Measurements from ENCODE around the gene EIF4E3.

The EIF4E3 gene

GRCh38 chr3:71702131-71703024, 22.8 kb downstream of the EIF4E3 start:
- DNase-seq (ENCODE audit: insufficient read length) (no peak), FAIRE-seq (no peak)
- TF ChIP-seq TAF1 (IDR thresholded peaks at IDR 0.05; ENCODE audit: borderline replicate concordance, low read depth, low read length) (no peak), POLR2A (IDR thresholded peaks at IDR 0.05; ENCODE audit: low read depth, low read length) (no peak), POLR2AphosphoS5 (IDR thresholded peaks at IDR 0.05; ENCODE audit: low read depth, low read length) (no peak)

- TF ChIP-seq POLR2AphosphoS5 (IDR thresholded peaks at IDR 0.05; ENCODE audit: low read depth, low read length) (no peak), TAF1 (IDR thresholded peaks at IDR 0.05; ENCODE audit: borderline replicate concordance, low read depth, low read length) (no peak), POLR2A (IDR thresholded peaks at IDR 0.05; ENCODE audit: low read depth, low read length) (no peak)
- FAIRE-seq, result no peak
Measured at GRCh38 chr3:71701251-71701762, 23.9 kb downstream of the EIF4E3 start.

GRCh38 chr3:71695000-71695482, 30.2 kb downstream of the EIF4E3 start:
- no peak for DNase-seq (ENCODE audit: insufficient read length)
- FAIRE-seq, result no peak

More at GRCh38 chr3:71701251-71701762, 23.9 kb downstream of the EIF4E3 start:
- DNase-seq (ENCODE audit: insufficient read length), result no peak

GRCh38 chr3:71694358-71694999, 30.7 kb downstream of the EIF4E3 start:
- TF ChIP-seq TAF1 (IDR thresholded peaks at IDR 0.05; ENCODE audit: borderline replicate concordance, low read depth, low read length) (no peak), POLR2A (IDR thresholded peaks at IDR 0.05; ENCODE audit: low read depth, low read length) (no peak), POLR2AphosphoS5 (IDR thresholded peaks at IDR 0.05; ENCODE audit: low read depth, low read length) (no peak)
- FAIRE-seq (no peak), DNase-seq (ENCODE audit: insufficient read length) (no peak)

More at GRCh38 chr3:71695000-71695482, 30.2 kb downstream of the EIF4E3 start:
- TF ChIP-seq TAF1 (IDR thresholded peaks at IDR 0.05; ENCODE audit: borderline replicate concordance, low read depth, low read length) (no peak), POLR2AphosphoS5 (IDR thresholded peaks at IDR 0.05; ENCODE audit: low read depth, low read length) (no peak), POLR2A (IDR thresholded peaks at IDR 0.05; ENCODE audit: low read depth, low read length) (no peak)

GRCh38 chr3:71693641-71694040, 31.6 kb downstream of the EIF4E3 start:
- DNase-seq (ENCODE audit: insufficient read length) (no peak), FAIRE-seq (no peak)
- no peak for TF ChIP-seq POLR2A (IDR thresholded peaks at IDR 0.05; ENCODE audit: low read depth, low read length)
- no peak for TF ChIP-seq POLR2AphosphoS5 (IDR thresholded peaks at IDR 0.05; ENCODE audit: low read depth, low read length)
- TF ChIP-seq TAF1 (IDR thresholded peaks at IDR 0.05; ENCODE audit: borderline replicate concordance, low read depth, low read length), result no peak

- TF ChIP-seq POLR2AphosphoS5 (IDR thresholded peaks at IDR 0.05; ENCODE audit: low read depth, low read length) (no peak), TAF1 (IDR thresholded peaks at IDR 0.05; ENCODE audit: borderline replicate concordance, low read depth, low read length) (no peak), POLR2A (IDR thresholded peaks at IDR 0.05; ENCODE audit: low read depth, low read length) (no peak)
- FAIRE-seq, result no peak
- DNase-seq (ENCODE audit: insufficient read length), result no peak
Measured at GRCh38 chr3:71692139-71692538, 33.1 kb downstream of the EIF4E3 start.

- TF ChIP-seq POLR2AphosphoS5 (IDR thresholded peaks at IDR 0.05; ENCODE audit: low read depth, low read length) (no peak), POLR2A (IDR thresholded peaks at IDR 0.05; ENCODE audit: low read depth, low read length) (no peak), TAF1 (IDR thresholded peaks at IDR 0.05; ENCODE audit: borderline replicate concordance, low read depth, low read length) (no peak)
- no peak for FAIRE-seq
- DNase-seq (ENCODE audit: insufficient read length), result no peak
Measured at GRCh38 chr3:71690341-71690841, 34.8 kb downstream of the EIF4E3 start.

- TF ChIP-seq POLR2AphosphoS5 (IDR thresholded peaks at IDR 0.05; ENCODE audit: low read depth, low read length) (no peak), POLR2A (IDR thresholded peaks at IDR 0.05; ENCODE audit: low read depth, low read length) (no peak), TAF1 (IDR thresholded peaks at IDR 0.05; ENCODE audit: borderline replicate concordance, low read depth, low read length) (no peak)
- FAIRE-seq (no peak), DNase-seq (ENCODE audit: insufficient read length) (no peak)
Measured at GRCh38 chr3:71689291-71689690, 35.9 kb downstream of the EIF4E3 start.

GRCh38 chr3:71688121-71688520, 37.1 kb downstream of the EIF4E3 start:
- TF ChIP-seq POLR2A (IDR thresholded peaks at IDR 0.05; ENCODE audit: low read depth, low read length) (no peak), POLR2AphosphoS5 (IDR thresholded peaks at IDR 0.05; ENCODE audit: low read depth, low read length) (no peak), TAF1 (IDR thresholded peaks at IDR 0.05; ENCODE audit: borderline replicate concordance, low read depth, low read length) (no peak)
- FAIRE-seq, result no peak
- no peak for DNase-seq (ENCODE audit: insufficient read length)

GRCh38 chr3:71685686-71686085, 39.5 kb downstream of the EIF4E3 start:
- TF ChIP-seq POLR2AphosphoS5 (IDR thresholded peaks at IDR 0.05; ENCODE audit: low read depth, low read length), result no peak
- TF ChIP-seq POLR2A (IDR thresholded peaks at IDR 0.05; ENCODE audit: low read depth, low read length), result no peak
- no peak for TF ChIP-seq TAF1 (IDR thresholded peaks at IDR 0.05; ENCODE audit: borderline replicate concordance, low read depth, low read length)
- FAIRE-seq (no peak), DNase-seq (ENCODE audit: insufficient read length) (no peak)

- DNase-seq (ENCODE audit: insufficient read length) (no peak), FAIRE-seq (no peak)
- TF ChIP-seq TAF1 (IDR thresholded peaks at IDR 0.05; ENCODE audit: borderline replicate concordance, low read depth, low read length), result no peak
- no peak for TF ChIP-seq POLR2A (IDR thresholded peaks at IDR 0.05; ENCODE audit: low read depth, low read length)
- TF ChIP-seq POLR2AphosphoS5 (IDR thresholded peaks at IDR 0.05; ENCODE audit: low read depth, low read length), result no peak
Measured at GRCh38 chr3:71684757-71685386, 40.3 kb downstream of the EIF4E3 start.
